NB4 (cell line): ENCODE results near the gene CCDC178.

ENCODE experiments used
- MAX ChIP-seq: IDR thresholded peaks from 2 replicates; pipeline ENCODE4 v1.6.1; 2011; ENCODE audit warnings: low read depth, low read length
- POLR2A ChIP-seq: IDR thresholded peaks from 2 replicates; pipeline ENCODE4 v1.6.1; 2011; ENCODE audit warnings: mild to moderate bottlenecking; ENCODE audit not compliant: insufficient read length; ENCODE audit errors: extremely low read depth
- TF ChIP-seq, protein P1 (sequence below): IDR thresholded peaks from one replicate; pipeline ENCODE4 v1.5.1; 2012; ENCODE audit warnings: low read depth, low read length

- TF ChIP-seq, protein P1, sequence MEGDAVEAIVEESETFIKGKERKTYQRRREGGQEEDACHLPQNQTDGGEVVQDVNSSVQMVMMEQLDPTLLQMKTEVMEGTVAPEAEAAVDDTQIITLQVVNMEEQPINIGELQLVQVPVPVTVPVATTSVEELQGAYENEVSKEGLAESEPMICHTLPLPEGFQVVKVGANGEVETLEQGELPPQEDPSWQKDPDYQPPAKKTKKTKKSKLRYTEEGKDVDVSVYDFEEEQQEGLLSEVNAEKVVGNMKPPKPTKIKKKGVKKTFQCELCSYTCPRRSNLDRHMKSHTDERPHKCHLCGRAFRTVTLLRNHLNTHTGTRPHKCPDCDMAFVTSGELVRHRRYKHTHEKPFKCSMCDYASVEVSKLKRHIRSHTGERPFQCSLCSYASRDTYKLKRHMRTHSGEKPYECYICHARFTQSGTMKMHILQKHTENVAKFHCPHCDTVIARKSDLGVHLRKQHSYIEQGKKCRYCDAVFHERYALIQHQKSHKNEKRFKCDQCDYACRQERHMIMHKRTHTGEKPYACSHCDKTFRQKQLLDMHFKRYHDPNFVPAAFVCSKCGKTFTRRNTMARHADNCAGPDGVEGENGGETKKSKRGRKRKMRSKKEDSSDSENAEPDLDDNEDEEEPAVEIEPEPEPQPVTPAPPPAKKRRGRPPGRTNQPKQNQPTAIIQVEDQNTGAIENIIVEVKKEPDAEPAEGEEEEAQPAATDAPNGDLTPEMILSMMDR, result no peak
- no peak for TF ChIP-seq MAX
- no peak for TF ChIP-seq POLR2A
Observed at GRCh38 chr18:33469699-33470098, 29.2 kb upstream of the CCDC178 start.
